HepG2 (cell line): ENCODE measurements around the gene TUBG2. TPM values are rescaled to one million over a fixed set of nuclear protein-coding genes. Genes with fewer than 3 reads are reported as not detected.

Experiments
- ARID5B ChIP-seq: IDR thresholded peaks from 2 replicates; pipeline ENCODE4 v1.4.0; 2020; ENCODE audit warnings: mild to moderate bottlenecking, missing genetic modification reagents
- CEBPG ChIP-seq: IDR thresholded peaks from 2 replicates; pipeline ENCODE4 v1.6.1; 2016
- EEA1 ChIP-seq: sonication (generic); formaldehyde crosslinking; IDR thresholded peaks from 2 replicates; pipeline ENCODE4 v1.5.1; 2020; ENCODE audit warnings: mild to moderate bottlenecking, missing genetic modification reagents, borderline replicate concordance
- ELK4 ChIP-seq: sonication (generic); formaldehyde crosslinking; IDR thresholded peaks from 2 replicates; pipeline ENCODE4 v1.9.0; 2021; ENCODE audit warnings: missing genetic modification reagents, borderline replicate concordance
- ETV5 ChIP-seq: IDR thresholded peaks from 2 replicates; pipeline ENCODE4 v1.6.1; 2018; ENCODE audit warnings: missing biosample characterization, missing genetic modification reagents, inconsistent platforms, borderline replicate concordance
- HHEX ChIP-seq: IDR thresholded peaks from 2 replicates; pipeline ENCODE4 v1.6.1; 2016; ENCODE audit warnings: control low read depth
- HNRNPL ChIP-seq: fragments of 200-400 bp; formaldehyde crosslinking; IDR thresholded peaks from 2 replicates; pipeline ENCODE4 v1.6.1; 2017; ENCODE audit warnings: mild to moderate bottlenecking, low read depth, low read length
- MED8 ChIP-seq: sonication (generic); formaldehyde crosslinking; IDR thresholded peaks from 2 replicates; pipeline ENCODE4 v1.8.1; 2023; ENCODE audit warnings: mild to moderate bottlenecking, missing genetic modification reagents; ENCODE audit not compliant: insufficient replicate concordance
- NFE2L2 ChIP-seq: fragments of 150-350 bp; IDR thresholded peaks from 2 replicates; pipeline ENCODE4 v1.6.1; 2014; ENCODE audit warnings: low read length
- PATZ1 ChIP-seq: sonication (generic); formaldehyde crosslinking; IDR thresholded peaks from 2 replicates; pipeline ENCODE4 v1.4.0; 2020; ENCODE audit warnings: missing genetic modification reagents
- PCBP1 ChIP-seq: fragments of 200-400 bp; formaldehyde crosslinking; IDR thresholded peaks from 2 replicates; pipeline ENCODE4 v1.6.1; 2017; ENCODE audit warnings: mild to moderate bottlenecking, low read depth, low read length, borderline replicate concordance
- RFXANK ChIP-seq: IDR thresholded peaks from 2 replicates; pipeline ENCODE4 v1.6.1; 2016
- RNF219 ChIP-seq: sonication (generic); formaldehyde crosslinking; IDR thresholded peaks from 2 replicates; pipeline ENCODE4 v1.5.0; 2020; ENCODE audit warnings: mild to moderate bottlenecking, missing genetic modification reagents
- SMAD3 ChIP-seq: sonication (generic); formaldehyde crosslinking; IDR thresholded peaks from 2 replicates; pipeline ENCODE4 v1.4.0; 2020; ENCODE audit warnings: missing genetic modification reagents
- STAT5B ChIP-seq: sonication (generic); formaldehyde crosslinking; IDR thresholded peaks from 2 replicates; pipeline ENCODE4 v1.4.0; 2020; ENCODE audit warnings: missing genetic modification reagents
- WIZ ChIP-seq: sonication (generic); formaldehyde crosslinking; IDR thresholded peaks from 2 replicates; pipeline ENCODE4 v1.5.1; 2020; ENCODE audit warnings: mild to moderate bottlenecking, missing genetic modification reagents
- ZFP36 ChIP-seq: fragments of 150-350 bp; IDR thresholded peaks from 2 replicates; pipeline ENCODE4 v1.6.1; 2018; ENCODE audit warnings: borderline replicate concordance, low read length, low read depth; ENCODE audit not compliant: partially characterized antibody
- ZMAT5 ChIP-seq: sonication (generic); formaldehyde crosslinking; IDR thresholded peaks from 2 replicates; pipeline ENCODE4 v1.5.0; 2020; ENCODE audit warnings: mild to moderate bottlenecking, low read depth, missing genetic modification reagents, borderline replicate concordance
- ZNF136 ChIP-seq: sonication (generic); formaldehyde crosslinking; IDR thresholded peaks from 2 replicates; pipeline ENCODE4 v1.8.1; 2022; ENCODE audit warnings: low read depth, mild to moderate bottlenecking, moderate library complexity, missing genetic modification reagents
- ZNF24 ChIP-seq: fragments of 450-650 bp; IDR thresholded peaks from 2 replicates; pipeline ENCODE4 v1.6.1; 2017; ENCODE audit warnings: antibody characterized with exemption, mild to moderate bottlenecking
- ZNF549 ChIP-seq: sonication (generic); formaldehyde crosslinking; IDR thresholded peaks from 2 replicates; pipeline ENCODE4 v1.5.0; 2020; ENCODE audit warnings: missing genetic modification reagents
- ZNF776 ChIP-seq: sonication (generic); formaldehyde crosslinking; IDR thresholded peaks from 2 replicates; pipeline ENCODE4 v1.4.0; 2020; ENCODE audit warnings: mild to moderate bottlenecking, missing genetic modification reagents
- polyA plus RNA-seq, 8 experiments: library from polyadenylated mRNA; depleted of rRNA in 3 of 8; stranded (reverse) in 7 of 8; unstranded in 1 of 8; fragments of >200 nt; fragmentation: Illumina TruSeq in 4 of 8; extraction: Trizol in 4 of 8; gene quantifications; 2 replicates each; pipeline versions ENCODE4 v1.2.1 to v1.2.3, GENCODE V29; 2011 to 2016; ENCODE audit warnings: low read depth in 4 of 8, missing spikeins in 1 of 8, mixed read lengths in 1 of 8; ENCODE audit not compliant: insufficient read depth in 1 of 8
- total RNA-seq, 5 experiments: library from RNA; depleted of rRNA; stranded (reverse); fragments of >200 nt; fragmentation: Illumina TruSeq; extraction: Trizol; gene quantifications; 2 replicates each; pipeline ENCODE4 v1.2.3, GENCODE V29; 2016; ENCODE audit warnings: low read depth in 1 of 5

TUBG2 gene
- total and polyA plus RNA-seq, 2 of the 13 experiments (the other 11 are each of a cell fraction or from before 2014, with no cell fraction given) = 16.0 to 42.3 TPM

GRCh38 chr17:42618442-42619150 lies 40.5 kb upstream of the TUBG2 start (continued):
- no peak for TF ChIP-seq RNF219 (CRISPR knock-in tag)
- TF ChIP-seq ARID5B (CRISPR knock-in tag) = peak; percentile 57
- TF ChIP-seq NFE2L2 = no peak
- no peak for TF ChIP-seq ZNF24
- TF ChIP-seq MED8 (CRISPR knock-in tag) = no peak
- 0 out of 2 replicates have a peak, but pooled peaks have one; percentile 6 for TF ChIP-seq EEA1 (CRISPR knock-in tag)
- TF ChIP-seq ZFP36 = no peak
- TF ChIP-seq RFXANK = no peak
- no peak; the same call in 1 of the 2 replicates for TF ChIP-seq SMAD3 (CRISPR knock-in tag)
- no peak for TF ChIP-seq ZNF549 (CRISPR knock-in tag)
- no peak for TF ChIP-seq WIZ (CRISPR knock-in tag)
- TF ChIP-seq ETV5 (CRISPR knock-in tag) = no peak
- TF ChIP-seq ZNF776 (CRISPR knock-in tag) = no peak
- TF ChIP-seq PATZ1 (CRISPR knock-in tag) = peak; percentile 76
- TF ChIP-seq PCBP1 = no peak
- TF ChIP-seq HNRNPL = no peak
- TF ChIP-seq ELK4 = no peak
- peak; percentile 22; the same call in 1 of the 2 replicates for TF ChIP-seq CEBPG (CRISPR knock-in tag)
- TF ChIP-seq HHEX (CRISPR knock-in tag) = no peak
- no peak for TF ChIP-seq ZMAT5
- no peak for TF ChIP-seq ZNF136
- TF ChIP-seq STAT5B (CRISPR knock-in tag) = no peak
